DND-41 (cell line): ENCODE measurements around the gene SERPINA3.

Experiments used
- ATAC-seq: fragments of 200-7000 bp; cut with Tn5 transposase; 3 replicates; pipeline ENCODE4 v1.9.1; 2021; ENCODE audit warnings: low read depth; ENCODE audit not compliant: insufficient read depth
- DNase-seq: peaks from one replicate; pipeline ENCODE4 v3.0.0-alpha.2; 2020
- H2AFZ ChIP-seq: 2 replicates; pipeline ENCODE4 v1.6.0; 2012; ENCODE audit warnings: low read depth, low read length
- H3K27ac ChIP-seq: 2 replicates; pipeline ENCODE4 v1.5.1; 2012; ENCODE audit warnings: low read length, inconsistent platforms
- H3K27me3 ChIP-seq: fragments of 200-600 bp; sonication (generic); 2 replicates; pipeline ENCODE4 v1.6.0; 2012; ENCODE audit warnings: low read length, mild to moderate bottlenecking, inconsistent platforms; ENCODE audit not compliant: insufficient read depth, poor library complexity
- H3K36me3 ChIP-seq: 2 replicates; pipeline ENCODE4 v1.5.1; 2012; ENCODE audit warnings: low read length, inconsistent platforms; ENCODE audit not compliant: insufficient read depth
- H3K4me1 ChIP-seq: 2 replicates; pipeline ENCODE4 v1.5.1; 2012; ENCODE audit warnings: mild to moderate bottlenecking, low read length; ENCODE audit not compliant: insufficient read depth
- H3K4me2 ChIP-seq: 2 replicates; pipeline ENCODE4 v1.6.0; 2012; ENCODE audit warnings: mild to moderate bottlenecking, moderate library complexity, low read length, inconsistent platforms; ENCODE audit not compliant: insufficient read depth
- H3K4me3 ChIP-seq, 2 experiments: fragments of 200-600 bp in 1 of 2; shearing (Covaris generic) in 1 of 2; 2 replicates each; pipeline ENCODE4 v1.5.1; 2012 to 2016; ENCODE audit warnings: inconsistent platforms in 2 of 2, low read length in 2 of 2, mild to moderate bottlenecking in 2 of 2, low read depth in 1 of 2, moderate library complexity in 1 of 2
- H3K79me2 ChIP-seq: 2 replicates; pipeline ENCODE4 v1.6.0; 2012; ENCODE audit warnings: low read length, inconsistent platforms; ENCODE audit not compliant: insufficient read depth
- H3K9ac ChIP-seq: 2 replicates; pipeline ENCODE4 v1.6.0; 2012; ENCODE audit warnings: low read depth, mild to moderate bottlenecking, inconsistent platforms, low read length, moderate library complexity
- H3K9me3 ChIP-seq: 2 replicates; pipeline ENCODE4 v1.5.1; 2012; ENCODE audit warnings: low read length, moderate library complexity, mild to moderate bottlenecking, inconsistent platforms; ENCODE audit not compliant: insufficient read depth, severe bottlenecking
- H4K20me1 ChIP-seq: 2 replicates; pipeline ENCODE4 v1.6.0; 2012; ENCODE audit warnings: low read length; ENCODE audit not compliant: insufficient read depth
- EZH2 ChIP-seq: IDR thresholded peaks from 3 replicates; pipeline ENCODE4 v1.6.1; 2012; ENCODE audit warnings: borderline replicate concordance, low read depth, mild to moderate bottlenecking, moderate library complexity, low read length, inconsistent platforms; ENCODE audit not compliant: severe bottlenecking
- TF ChIP-seq, protein P1 (sequence below): IDR thresholded peaks from 2 replicates; pipeline ENCODE4 v1.5.1; 2012; ENCODE audit warnings: borderline replicate concordance, low read length, moderate library complexity, mild to moderate bottlenecking; ENCODE audit not compliant: poor library complexity, severe bottlenecking; ENCODE audit errors: extremely low read depth

Gene SERPINA3

GRCh38 chr14:94623422-94623809 is 11.2 kb downstream of the SERPINA3 start:
- ATAC-seq (no peak), DNase-seq (no peak)
- no peaks in the 10 kb centered on the region for H3K27me3 ChIP-seq
- no peaks in the 10 kb centered on the region for H3K36me3 ChIP-seq
- no peak overlapping the region for H3K4me2 ChIP-seq
- H2AFZ ChIP-seq: no peak overlapping the region
- H3K9ac ChIP-seq: no peak overlapping the region
- TF ChIP-seq EZH2: no peak
- TF ChIP-seq, protein P1, sequence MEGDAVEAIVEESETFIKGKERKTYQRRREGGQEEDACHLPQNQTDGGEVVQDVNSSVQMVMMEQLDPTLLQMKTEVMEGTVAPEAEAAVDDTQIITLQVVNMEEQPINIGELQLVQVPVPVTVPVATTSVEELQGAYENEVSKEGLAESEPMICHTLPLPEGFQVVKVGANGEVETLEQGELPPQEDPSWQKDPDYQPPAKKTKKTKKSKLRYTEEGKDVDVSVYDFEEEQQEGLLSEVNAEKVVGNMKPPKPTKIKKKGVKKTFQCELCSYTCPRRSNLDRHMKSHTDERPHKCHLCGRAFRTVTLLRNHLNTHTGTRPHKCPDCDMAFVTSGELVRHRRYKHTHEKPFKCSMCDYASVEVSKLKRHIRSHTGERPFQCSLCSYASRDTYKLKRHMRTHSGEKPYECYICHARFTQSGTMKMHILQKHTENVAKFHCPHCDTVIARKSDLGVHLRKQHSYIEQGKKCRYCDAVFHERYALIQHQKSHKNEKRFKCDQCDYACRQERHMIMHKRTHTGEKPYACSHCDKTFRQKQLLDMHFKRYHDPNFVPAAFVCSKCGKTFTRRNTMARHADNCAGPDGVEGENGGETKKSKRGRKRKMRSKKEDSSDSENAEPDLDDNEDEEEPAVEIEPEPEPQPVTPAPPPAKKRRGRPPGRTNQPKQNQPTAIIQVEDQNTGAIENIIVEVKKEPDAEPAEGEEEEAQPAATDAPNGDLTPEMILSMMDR: no peak
- peaks cover 9% of the 10 kb centered on the region for H3K9me3 ChIP-seq
- no peak overlapping the region for H3K4me3 ChIP-seq
- H3K79me2 ChIP-seq: no peaks in the 10 kb centered on the region
- H3K27ac ChIP-seq: no peak overlapping the region
- no peaks in the 10 kb centered on the region for H3K4me1 ChIP-seq
- no peaks in the 10 kb centered on the region for H4K20me1 ChIP-seq

GRCh38 chr14:94623856-94624499 is 11.8 kb downstream of the SERPINA3 start:
- no peaks in the 10 kb centered on the region for H3K36me3 ChIP-seq
- H3K9me3 ChIP-seq: peaks cover 8% of the 10 kb centered on the region
- H4K20me1 ChIP-seq: no peaks in the 10 kb centered on the region
- no peaks in the 10 kb centered on the region for H3K79me2 ChIP-seq
- H2AFZ ChIP-seq: no peak overlapping the region
- DNase-seq (no peak), ATAC-seq (no peak)
- no peak overlapping the region for H3K4me3 ChIP-seq
- no peak overlapping the region for H3K4me2 ChIP-seq
- no peak overlapping the region for H3K9ac ChIP-seq
- no peak for TF ChIP-seq EZH2
- TF ChIP-seq, protein P1: no peak
- H3K27ac ChIP-seq: no peak overlapping the region
- H3K4me1 ChIP-seq: no peaks in the 10 kb centered on the region
- no peaks in the 10 kb centered on the region for H3K27me3 ChIP-seq

DNA sequence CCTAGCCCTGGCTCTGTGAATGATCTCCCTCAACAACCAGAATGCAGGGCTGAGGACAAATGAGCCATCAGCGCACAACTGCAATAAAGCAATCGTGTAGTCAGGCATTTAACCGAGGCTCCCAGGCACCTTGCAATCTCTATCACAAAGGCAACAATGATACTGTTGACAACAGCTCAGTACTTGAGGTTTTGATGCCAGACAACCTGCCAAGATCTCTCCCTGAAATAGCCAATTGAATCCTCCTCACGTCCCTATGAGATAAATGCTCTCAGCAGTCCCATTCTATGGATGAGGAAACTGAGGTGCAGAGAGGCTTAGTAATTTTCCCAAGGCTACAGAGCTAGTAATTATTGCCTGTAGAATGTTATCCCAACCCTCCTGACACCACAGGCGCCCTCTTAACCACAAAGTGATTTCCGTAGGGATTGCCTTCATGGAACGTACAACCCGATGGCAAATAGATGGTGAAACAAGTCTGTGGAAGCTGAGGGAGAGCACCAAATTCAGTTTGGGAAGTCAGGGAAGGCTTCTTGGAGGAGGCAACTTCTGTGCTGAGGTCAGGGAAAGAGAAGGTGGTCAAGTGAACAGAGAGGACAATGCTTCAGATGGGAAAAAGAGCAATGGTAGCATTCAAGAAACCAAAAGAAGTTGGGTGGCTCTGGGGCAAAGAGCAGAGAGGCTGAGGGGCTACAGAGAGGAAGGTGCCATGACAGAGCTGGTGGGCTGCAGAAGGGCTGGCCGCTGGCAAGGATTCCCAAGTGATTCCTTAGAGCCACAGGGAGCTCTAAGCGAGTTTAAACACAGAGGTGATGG is 12.6 kb downstream of the SERPINA3 start:
- ATAC-seq (no peak), DNase-seq (no peak)
- H4K20me1 ChIP-seq: no peaks in the 10 kb centered on the region

More for the DNA sequence above, 12.6 kb downstream of the SERPINA3 start:
- Histone ChIP-seq H3K9me3 (no peaks in the 10 kb centered on the region), H3K27me3 (no peaks in the 10 kb centered on the region), H3K4me1 (no peaks in the 10 kb centered on the region), H3K9ac (no peak overlapping the region), H3K36me3 (no peaks in the 10 kb centered on the region), H3K79me2 (no peaks in the 10 kb centered on the region), H3K4me3 (no peak overlapping the region), H3K4me2 (no peak overlapping the region), H2AFZ (no peak overlapping the region), H3K27ac (no peak overlapping the region)
- no peak for TF ChIP-seq EZH2
- TF ChIP-seq, protein P1: no peak
